GM12878 (cell line): Measurements from ENCODE around the gene TPH2. TPM values are rescaled to one million over a fixed set of nuclear protein-coding genes. Genes with fewer than 3 reads are reported as not detected.

Experiments
- ATAC-seq: fragments of 200-7000 bp; cut with Tn5 transposase; 3 replicates; pipeline ENCODE4 v1.9.1; 2020; ENCODE audit warnings: mild to moderate bottlenecking, moderate library complexity
- BruUV-seq: library from RNA; stranded (reverse); fragments of 400-500 nt; replicated peaks from 2 replicates; lab custom pipeline; 2021; lab: Mats Ljungman, UMichigan
- CTCF ChIA-PET: fragments of 300-600 bp; sonication (Branson Sonifier 250); formaldehyde crosslinking; extraction: SDS; loops from one replicate; lab custom pipeline; 2021; ENCODE audit warnings: inconsistent platforms; lab: Yijun Ruan, JAX
- POLR2A ChIA-PET: fragments of 350-600 bp; formaldehyde crosslinking; extraction: SDS; loops from one replicate; lab custom pipeline; 2021; ENCODE audit warnings: inconsistent platforms; lab: Charles Lee
- RAD21 ChIA-PET: fragments of 300-600 bp; sonication (Branson Sonifier 250); formaldehyde crosslinking; loops from one replicate; lab custom pipeline; 2023; ENCODE audit warnings: antibody characterized with exemption; ENCODE audit not compliant: unreplicated experiment; lab: Charles Lee
- SMC1A ChIA-PET: fragments of 300-600 bp; sonication (Branson Sonifier 250); formaldehyde crosslinking; loops from one replicate; lab custom pipeline; 2023; ENCODE audit not compliant: unreplicated experiment, uncharacterized antibody; lab: Charles Lee
- DNase-seq: peaks from one replicate; pipeline ENCODE4 v3.0.0-alpha.2; 2011; ENCODE audit warnings: low read depth, low spot score
- FAIRE-seq: peaks from 3 replicates; lab custom pipeline; 2011; peaks lifted over from hg19 to GRCh38; lab: Jason Lieb, UNC
- H2AFZ ChIP-seq: 2 replicates; pipeline ENCODE4 v1.6.0; 2011; ENCODE audit warnings: low read depth, low read length, control low read depth; ENCODE audit not compliant: control insufficient read depth
- H3K27ac ChIP-seq: 2 replicates; pipeline ENCODE4 v1.5.1; 2011; ENCODE audit warnings: control low read depth; ENCODE audit not compliant: control insufficient read depth, insufficient read depth
- H3K27me3 ChIP-seq, 2 experiments: replicated peaks in 1 of 2; 2 replicates each; pipeline versions ENCODE4 v1.6.0 to v1.6.1; 2011; ENCODE audit warnings: low read length in 1 of 2; ENCODE audit not compliant: control insufficient read depth in 2 of 2, insufficient read depth in 2 of 2
- H3K36me3 ChIP-seq, 2 experiments: 2 replicates each; pipeline ENCODE4 v1.5.1; 2011; ENCODE audit warnings: low read length in 1 of 2; ENCODE audit not compliant: control insufficient read depth in 2 of 2, insufficient read depth in 2 of 2
- H3K4me1 ChIP-seq: 2 replicates; pipeline ENCODE4 v1.6.1; 2011; ENCODE audit warnings: mild to moderate bottlenecking, low read length, moderate library complexity, mixed read lengths; ENCODE audit not compliant: control insufficient read depth, insufficient read depth
- H3K4me2 ChIP-seq: 2 replicates; pipeline ENCODE4 v1.6.0; 2011; ENCODE audit warnings: control low read depth; ENCODE audit not compliant: control insufficient read depth, insufficient read depth
- H3K4me3 ChIP-seq: fragments of 200-600 bp; sonication (generic); 2 replicates; pipeline ENCODE4 v1.5.1; 2016
- H3K79me2 ChIP-seq: 2 replicates; pipeline ENCODE4 v1.6.0; 2011; ENCODE audit warnings: low read length; ENCODE audit not compliant: control insufficient read depth, insufficient read depth
- H3K9ac ChIP-seq: 2 replicates; pipeline ENCODE4 v1.8.0; 2011; ENCODE audit warnings: low read length, control low read depth, mixed read lengths; ENCODE audit not compliant: control insufficient read depth, insufficient read depth
- H3K9me3 ChIP-seq: replicated peaks from 3 replicates; pipeline ENCODE4 v1.5.1; 2011; ENCODE audit warnings: mild to moderate bottlenecking, low read length; ENCODE audit not compliant: control insufficient read depth, insufficient read depth
- H4K20me1 ChIP-seq: 2 replicates; pipeline ENCODE4 v1.6.0; 2011; ENCODE audit not compliant: control insufficient read depth, insufficient read depth
- ATF7 ChIP-seq: fragments of 450-650 bp; IDR thresholded peaks from 2 replicates; pipeline ENCODE4 v1.6.1; 2016; ENCODE audit warnings: low read depth, mild to moderate bottlenecking
- BACH1 ChIP-seq: fragments of 450-650 bp; IDR thresholded peaks from 2 replicates; pipeline ENCODE4 v1.6.1; 2017; ENCODE audit warnings: mild to moderate bottlenecking, borderline replicate concordance
- BCL3 ChIP-seq: IDR thresholded peaks from 2 replicates; pipeline ENCODE4 v1.6.1; 2011; ENCODE audit warnings: borderline replicate concordance, low read depth, mild to moderate bottlenecking, moderate library complexity, low read length; ENCODE audit not compliant: insufficient read depth, poor library complexity, severe bottlenecking
- CHD1 ChIP-seq: IDR thresholded peaks from 2 replicates; pipeline ENCODE4 v1.6.1; 2012; ENCODE audit warnings: low read depth, low read length, improper control_type of control experiment
- FOXK2 ChIP-seq: fragments of 450-650 bp; IDR thresholded peaks from 2 replicates; pipeline ENCODE4 v1.6.1; 2017; ENCODE audit warnings: mild to moderate bottlenecking, moderate library complexity
- IRF4 ChIP-seq: IDR thresholded peaks from 2 replicates; pipeline ENCODE4 v1.6.1; 2011; ENCODE audit warnings: low read depth, low read length
- PAX8 ChIP-seq: fragments of 450-650 bp; IDR thresholded peaks from 2 replicates; pipeline ENCODE4 v1.6.1; 2017; ENCODE audit warnings: mild to moderate bottlenecking, moderate library complexity
- RB1 ChIP-seq: fragments of 450-650 bp; formaldehyde crosslinking; IDR thresholded peaks from 2 replicates; pipeline ENCODE4 v1.6.1; 2017; ENCODE audit warnings: mild to moderate bottlenecking, borderline replicate concordance
- RELB ChIP-seq: fragments of 450-650 bp; IDR thresholded peaks from 2 replicates; pipeline ENCODE4 v1.6.1; 2017; ENCODE audit warnings: low read depth, mild to moderate bottlenecking, moderate library complexity
- REST ChIP-seq: IDR thresholded peaks from 2 replicates; pipeline ENCODE4 v1.6.1; 2012; ENCODE audit warnings: mild to moderate bottlenecking, low read depth, low read length
- RFX5 ChIP-seq: IDR thresholded peaks from 2 replicates; pipeline ENCODE4 v1.6.1; 2011; ENCODE audit warnings: low read depth, low read length, improper control_type of control experiment
- STAT3 ChIP-seq: IDR thresholded peaks from 2 replicates; pipeline ENCODE4 v1.6.1; 2011; ENCODE audit warnings: low read depth, low read length, improper control_type of control experiment
- ZNF24 ChIP-seq: fragments of 450-650 bp; IDR thresholded peaks from 2 replicates; pipeline ENCODE4 v1.6.1; 2017; ENCODE audit warnings: antibody characterized with exemption, mild to moderate bottlenecking
- WGBS: methylation state at CpG from one replicate; pipeline ENCODE4 v1.1.6; 2016; ENCODE audit warnings: low lambda C conversion rate; ENCODE audit not compliant: insufficient replicate concordance, insufficient coverage; ENCODE audit errors: missing lambda C conversion rate; 5-methylcytosine and 5-hydroxymethylcytosine counted together
- in situ Hi-C: fragments of 300-500 bp; cut with MboI; formaldehyde crosslinking; loops from 9 replicates; pipeline ENCODE4 v1.14.3; 2018; ENCODE audit warnings: mixed read lengths
- intact Hi-C: fragments of 100-400 bp; cut with micrococcal nuclease; formaldehyde crosslinking; loops from one replicate; pipeline ENCODE4 v1.14.2; 2022; ENCODE audit not compliant: unreplicated experiment
- polyA plus RNA-seq, 11 experiments: library from polyadenylated mRNA; depleted of rRNA in 4 of 11; unstranded in 6 of 11; stranded (reverse) in 5 of 11; fragments of >200 nt; fragmentation: Nextera tagmentation in 4 of 11; fragmentation: Illumina TruSeq in 1 of 11; extraction: Ambion mirVana in 4 of 11; extraction: Trizol in 1 of 11; gene quantifications; 1 replicate in 1 of 11; 2 replicates in 10 of 11; pipeline versions ENCODE4 v1.2.1 to v1.2.3, GENCODE V29; 2011 to 2016; ENCODE audit warnings: inconsistent platforms in 2 of 11, missing spikeins in 2 of 11, low read depth in 1 of 11
- total RNA-seq, 4 experiments: library from RNA; depleted of rRNA in 3 of 4; stranded (reverse); fragments of >200 nt in 3 of 4; fragmentation: Illumina TruSeq in 1 of 4; extraction: Trizol in 1 of 4; gene quantifications; 2 replicates each; pipeline versions ENCODE4 v1.2.1 to v1.2.3, GENCODE V29; 2013 to 2021
- TF ChIP-seq, protein P1 (sequence below): fragments of 450-650 bp; IDR thresholded peaks from 2 replicates; pipeline ENCODE4 v1.6.1; 2016; ENCODE audit warnings: mild to moderate bottlenecking
- TF ChIP-seq, protein P2 (sequence below): IDR thresholded peaks from 2 replicates; pipeline ENCODE4 v1.6.1; 2012; ENCODE audit warnings: low read length, inconsistent platforms

The TPH2 gene
- total and polyA plus RNA-seq, 10 of the 15 experiments (the other 5 are each of a cell fraction or from before 2014, with no cell fraction given) = not detected

GRCh38 chr12:71954861-71955260 lies 16.2 kb downstream of the TPH2 start:
- no peak for ATAC-seq
- TF ChIP-seq, protein P1, sequence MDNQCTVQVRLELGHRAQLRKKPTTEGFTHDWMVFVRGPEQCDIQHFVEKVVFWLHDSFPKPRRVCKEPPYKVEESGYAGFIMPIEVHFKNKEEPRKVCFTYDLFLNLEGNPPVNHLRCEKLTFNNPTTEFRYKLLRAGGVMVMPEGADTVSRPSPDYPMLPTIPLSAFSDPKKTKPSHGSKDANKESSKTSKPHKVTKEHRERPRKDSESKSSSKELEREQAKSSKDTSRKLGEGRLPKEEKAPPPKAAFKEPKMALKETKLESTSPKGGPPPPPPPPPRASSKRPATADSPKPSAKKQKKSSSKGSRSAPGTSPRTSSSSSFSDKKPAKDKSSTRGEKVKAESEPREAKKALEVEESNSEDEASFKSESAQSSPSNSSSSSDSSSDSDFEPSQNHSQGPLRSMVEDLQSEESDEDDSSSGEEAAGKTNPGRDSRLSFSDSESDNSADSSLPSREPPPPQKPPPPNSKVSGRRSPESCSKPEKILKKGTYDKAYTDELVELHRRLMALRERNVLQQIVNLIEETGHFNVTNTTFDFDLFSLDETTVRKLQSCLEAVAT = no peak
- no peak for TF ChIP-seq BACH1
- TF ChIP-seq STAT3 = no peak
- no peak for TF ChIP-seq ATF7
- TF ChIP-seq, protein P2, sequence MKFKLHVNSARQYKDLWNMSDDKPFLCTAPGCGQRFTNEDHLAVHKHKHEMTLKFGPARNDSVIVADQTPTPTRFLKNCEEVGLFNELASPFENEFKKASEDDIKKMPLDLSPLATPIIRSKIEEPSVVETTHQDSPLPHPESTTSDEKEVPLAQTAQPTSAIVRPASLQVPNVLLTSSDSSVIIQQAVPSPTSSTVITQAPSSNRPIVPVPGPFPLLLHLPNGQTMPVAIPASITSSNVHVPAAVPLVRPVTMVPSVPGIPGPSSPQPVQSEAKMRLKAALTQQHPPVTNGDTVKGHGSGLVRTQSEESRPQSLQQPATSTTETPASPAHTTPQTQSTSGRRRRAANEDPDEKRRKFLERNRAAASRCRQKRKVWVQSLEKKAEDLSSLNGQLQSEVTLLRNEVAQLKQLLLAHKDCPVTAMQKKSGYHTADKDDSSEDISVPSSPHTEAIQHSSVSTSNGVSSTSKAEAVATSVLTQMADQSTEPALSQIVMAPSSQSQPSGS = no peak
- no peak for TF ChIP-seq ZNF24
- TF ChIP-seq REST = no peak
- no peak for TF ChIP-seq FOXK2
- no peak for TF ChIP-seq RB1
- no peak for TF ChIP-seq RELB
- TF ChIP-seq BCL3 = no peak
- TF ChIP-seq RFX5 = no peak
- TF ChIP-seq IRF4 = no peak
- TF ChIP-seq PAX8 = no peak
- no peak for TF ChIP-seq CHD1
- DNase-seq = no peak
- ChIA-PET POLR2A (no interaction called here), RAD21 (no interaction called here), CTCF (no interaction called here), SMC1A (interaction anchor here (0.8 kb wide), 1 partner anchor 14 kb away, joined by 3 read pairs; no protein-coding TSS in a partner anchor)
- no peak overlapping the region for H2AFZ ChIP-seq
- no peak overlapping the region for H3K4me2 ChIP-seq
- H4K20me1 ChIP-seq = no peaks in the 10 kb centered on the region; the same call in 1 of the 2 replicates
- H3K4me1 ChIP-seq = no peaks in the 10 kb centered on the region
- in situ Hi-C loops (no loop called here), intact Hi-C loops (no loop called here)
- no peaks in the 10 kb centered on the region for H3K79me2 ChIP-seq
- no peaks in the 10 kb centered on the region for H3K9me3 ChIP-seq
- H3K27ac ChIP-seq = no peak overlapping the region
- 52% methylated on average over 1 of the region's 1 CpG for WGBS
- no peaks in the 10 kb centered on the region for H3K27me3 ChIP-seq
- H3K9ac ChIP-seq = no peak overlapping the region
- H3K4me3 ChIP-seq = no peak overlapping the region
- no peaks in the 10 kb centered on the region for H3K36me3 ChIP-seq
- no peak for FAIRE-seq
- BruUV-seq = no TSS peak
